HG03521 (cell line): ENCODE data around the gene TMPRSS7.

Experiments
- ATAC-seq: cut with Tn5 transposase; IDR thresholded peaks from one replicate; pipeline ENCODE4 v1.9.1; 2021; ENCODE audit warnings: mild to moderate bottlenecking, moderate library complexity; ENCODE audit not compliant: unreplicated experiment

The TMPRSS7 gene

GRCh38 chr3:112034436-112034835 is at the start of gene TMPRSS7:
TSS of gene TMPRSS7 (plus strand) at chr3:112034736. CDS start at chr3:112034846, 110 bp downstream.
- no peak for ATAC-seq

- no peak for ATAC-seq
Measured at GRCh38 chr3:111986800-111987199, 47.7 kb upstream of the TMPRSS7 start.

- ATAC-seq, result peak; percentile 95
Measured at GRCh38 chr3:111989061-111989678, 45.4 kb upstream of the TMPRSS7 start.

- no peak for ATAC-seq
Measured at GRCh38 chr3:111993038-111993437, 41.5 kb upstream of the TMPRSS7 start.

- no peak for ATAC-seq
Measured at GRCh38 chr3:111998636-111999483, 35.7 kb upstream of the TMPRSS7 start, which contains the start of gene TAGLN3. TSS of gene TAGLN3 (plus strand) at chr3:111998922. CDS start at chr3:111999423, 501 bp downstream.

GRCh38 chr3:111999484-112000324 is 34.8 kb upstream of the TMPRSS7 start:
- no peak for ATAC-seq

GRCh38 chr3:112000367-112000771 is 34.2 kb upstream of the TMPRSS7 start:
- ATAC-seq, result no peak

- no peak for ATAC-seq
Measured at GRCh38 chr3:112000966-112001365, 33.6 kb upstream of the TMPRSS7 start.

- ATAC-seq, result no peak
Measured at GRCh38 chr3:112001526-112001925, 33.0 kb upstream of the TMPRSS7 start.

GRCh38 chr3:112002096-112002971 is 32.2 kb upstream of the TMPRSS7 start:
- no peak for ATAC-seq

GRCh38 chr3:112003321-112004080 is 31.0 kb upstream of the TMPRSS7 start:
- ATAC-seq, result no peak

GRCh38 chr3:112004187-112004586 is 30.3 kb upstream of the TMPRSS7 start:
- no peak for ATAC-seq

GRCh38 chr3:112004669-112005068 is 29.9 kb upstream of the TMPRSS7 start:
- no peak for ATAC-seq

- no peak for ATAC-seq
Measured at GRCh38 chr3:112005091-112005672, 29.4 kb upstream of the TMPRSS7 start.

GRCh38 chr3:112007633-112008032 is 26.9 kb upstream of the TMPRSS7 start:
- ATAC-seq, result no peak

GRCh38 chr3:112009670-112010069 is 24.9 kb upstream of the TMPRSS7 start:
- no peak for ATAC-seq

- no peak for ATAC-seq
Measured at GRCh38 chr3:112010636-112011035, 23.9 kb upstream of the TMPRSS7 start.

- ATAC-seq, result no peak
Measured at GRCh38 chr3:112011376-112011940, 23.1 kb upstream of the TMPRSS7 start.
